Keratinocyte (primary cell): ENCODE measurements around the gene DPYSL4. TPM values are rescaled to one million over a fixed set of nuclear protein-coding genes. Genes with fewer than 3 reads are reported as not detected.

Experiments used
- DNase-seq: peaks from one replicate; pipeline ENCODE4 v3.0.0-alpha.2; 2011; ENCODE audit warnings: low read depth, missing footprints, low spot score
- FAIRE-seq: peaks from 2 replicates; lab custom pipeline; 2011; peaks lifted over from hg19 to GRCh38; lab: Jason Lieb, UNC
- H2AFZ ChIP-seq: 2 replicates; pipeline ENCODE4 v1.6.0; 2012; ENCODE audit warnings: low read length, control low read depth, inconsistent platforms; ENCODE audit not compliant: control insufficient read depth
- H3K27ac ChIP-seq: 2 replicates; pipeline ENCODE4 v1.5.1; 2011; ENCODE audit warnings: low read length; ENCODE audit not compliant: control insufficient read depth, insufficient read depth
- H3K27me3 ChIP-seq: 3 replicates; pipeline ENCODE4 v1.6.0; 2011; ENCODE audit warnings: low read length; ENCODE audit not compliant: control insufficient read depth, insufficient read depth; ENCODE audit errors: extremely low read depth
- H3K36me3 ChIP-seq, 2 experiments: 2 replicates in 1 of 2; 3 replicates in 1 of 2; pipeline ENCODE4 v1.5.1; 2011; ENCODE audit warnings: low read length in 2 of 2, mild to moderate bottlenecking in 1 of 2; ENCODE audit not compliant: control insufficient read depth in 2 of 2, insufficient read depth in 2 of 2; ENCODE audit errors: extremely low read depth in 1 of 2
- H3K4me1 ChIP-seq: 3 replicates; pipeline ENCODE4 v1.5.1; 2011; ENCODE audit warnings: low read length; ENCODE audit not compliant: control insufficient read depth, insufficient read depth; ENCODE audit errors: extremely low read depth
- H3K4me2 ChIP-seq: 3 replicates; pipeline ENCODE4 v1.6.0; 2011; ENCODE audit warnings: low read depth, low read length; ENCODE audit not compliant: control insufficient read depth, insufficient read depth; ENCODE audit errors: extremely low read depth
- H3K4me3 ChIP-seq, 3 experiments: fragments of 200-600 bp in 1 of 3; sonication (generic) in 1 of 3; 2 replicates in 2 of 3; 3 replicates in 1 of 3; pipeline ENCODE4 v1.5.1; 2011 to 2016; ENCODE audit warnings: low read length in 3 of 3, mild to moderate bottlenecking in 3 of 3, control low read depth in 2 of 3, inconsistent platforms in 1 of 3, low read depth in 1 of 3, mixed read lengths in 1 of 3, mixed run types in 1 of 3, moderate library complexity in 1 of 3; ENCODE audit not compliant: control insufficient read depth in 2 of 3, insufficient read depth in 2 of 3; ENCODE audit errors: extremely low read depth in 1 of 3
- H3K79me2 ChIP-seq: 2 replicates; pipeline ENCODE4 v1.6.0; 2012; ENCODE audit warnings: low read length; ENCODE audit not compliant: control insufficient read depth, insufficient read depth
- H3K9ac ChIP-seq: 3 replicates; pipeline ENCODE4 v1.6.0; 2011; ENCODE audit warnings: low read length; ENCODE audit not compliant: control insufficient read depth, insufficient read depth; ENCODE audit errors: extremely low read depth
- H3K9me1 ChIP-seq: 3 replicates; pipeline ENCODE4 v1.6.0; 2011; ENCODE audit warnings: low read length; ENCODE audit not compliant: control insufficient read depth, insufficient read depth; ENCODE audit errors: extremely low read depth
- H3K9me3 ChIP-seq: 2 replicates; pipeline ENCODE4 v1.5.1; 2012; ENCODE audit warnings: low read depth, low read length; ENCODE audit not compliant: control insufficient read depth
- H4K20me1 ChIP-seq: 3 replicates; pipeline ENCODE4 v1.6.0; 2011; ENCODE audit warnings: low read length; ENCODE audit not compliant: control insufficient read depth, insufficient read depth; ENCODE audit errors: extremely low read depth
- EZH2 ChIP-seq: IDR thresholded peaks from one replicate; pipeline ENCODE4 v1.6.1; 2012; ENCODE audit warnings: inconsistent platforms, mild to moderate bottlenecking, low read length, moderate library complexity
- dilution Hi-C: fragments of 300-500 bp; cut with MboI; formaldehyde crosslinking; loops from one replicate; pipeline ENCODE4 v1.7.0; 2020; ENCODE audit warnings: low sequenced_read_pairs; ENCODE audit not compliant: extremely low pct_ligation_motif_present
- polyA plus RNA-seq, 5 experiments: library from polyadenylated mRNA; depleted of rRNA in 3 of 5; stranded (reverse) in 3 of 5; stranded (forward) in 1 of 5; unstranded in 1 of 5; fragments of >200 nt; gene quantifications; 1 replicate in 1 of 5; 2 replicates in 3 of 5; 3 replicates in 1 of 5; pipeline versions ENCODE4 v1.2.1 to v1.2.3, GENCODE V29; 2011 to 2012; ENCODE audit warnings: missing spikeins in 2 of 5, low read depth in 1 of 5, low replicate concordance in 1 of 5
- TF ChIP-seq, protein P1 (sequence below), 3 experiments: IDR thresholded peaks in 1 of 3; conservative IDR thresholded peaks in 1 of 3; optimal IDR thresholded peaks in 1 of 3; 2 replicates in 2 of 3; 3 replicates in 1 of 3; pipeline versions ENCODE3 to v1.5.1; 2011; ENCODE audit warnings: low read length in 3 of 3, mild to moderate bottlenecking in 3 of 3, moderate library complexity in 2 of 3, control low read depth in 1 of 3, inconsistent platforms in 1 of 3; ENCODE audit not compliant: insufficient read depth in 2 of 3; ENCODE audit errors: extremely low read depth in 1 of 3

The DPYSL4 gene
- polyA plus RNA-seq, 1 donor (not counting 4 experiments of a cell fraction or from before 2014, with no cell fraction given) = 7.4 TPM

DNA sequence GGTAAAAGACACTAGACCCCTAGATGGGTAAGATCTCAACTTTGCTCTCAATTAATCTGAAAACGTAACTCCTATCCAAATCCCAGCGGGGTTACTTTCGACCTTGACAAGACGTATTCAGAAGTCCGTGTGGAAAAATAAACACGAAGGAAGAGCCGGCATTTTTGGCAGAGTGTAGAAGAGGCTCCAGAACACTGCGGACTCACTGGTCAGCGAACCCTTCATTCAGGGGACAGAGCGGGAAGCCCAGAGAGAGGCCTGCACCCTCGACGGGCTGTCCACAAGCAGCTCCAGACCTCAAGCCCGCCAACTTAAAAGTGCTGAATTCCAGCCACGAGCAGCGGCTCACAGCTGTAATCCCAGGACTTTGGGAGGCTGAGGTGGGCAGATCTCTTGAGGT lies 54.7 kb downstream of the DPYSL4 start:
- no peaks in the 10 kb centered on the region for H4K20me1 ChIP-seq
- DNase-seq (no peak), FAIRE-seq (no peak)
- H3K36me3 ChIP-seq = no peaks in the 10 kb centered on the region
- no peaks in the 10 kb centered on the region for H3K9me1 ChIP-seq
- dilution Hi-C loops = no loop called here
- no peak overlapping the region for H3K4me3 ChIP-seq
- no peaks in the 10 kb centered on the region for H3K9me3 ChIP-seq
- H3K9ac ChIP-seq = no peak overlapping the region
- H3K27me3 ChIP-seq = no peaks in the 10 kb centered on the region
- H3K4me2 ChIP-seq = no peak overlapping the region
- no peak overlapping the region for H3K27ac ChIP-seq
- H2AFZ ChIP-seq = no peak overlapping the region
- H3K79me2 ChIP-seq = no peaks in the 10 kb centered on the region
- H3K4me1 ChIP-seq = no peaks in the 10 kb centered on the region
- TF ChIP-seq EZH2 = no peak
- TF ChIP-seq, protein P1, sequence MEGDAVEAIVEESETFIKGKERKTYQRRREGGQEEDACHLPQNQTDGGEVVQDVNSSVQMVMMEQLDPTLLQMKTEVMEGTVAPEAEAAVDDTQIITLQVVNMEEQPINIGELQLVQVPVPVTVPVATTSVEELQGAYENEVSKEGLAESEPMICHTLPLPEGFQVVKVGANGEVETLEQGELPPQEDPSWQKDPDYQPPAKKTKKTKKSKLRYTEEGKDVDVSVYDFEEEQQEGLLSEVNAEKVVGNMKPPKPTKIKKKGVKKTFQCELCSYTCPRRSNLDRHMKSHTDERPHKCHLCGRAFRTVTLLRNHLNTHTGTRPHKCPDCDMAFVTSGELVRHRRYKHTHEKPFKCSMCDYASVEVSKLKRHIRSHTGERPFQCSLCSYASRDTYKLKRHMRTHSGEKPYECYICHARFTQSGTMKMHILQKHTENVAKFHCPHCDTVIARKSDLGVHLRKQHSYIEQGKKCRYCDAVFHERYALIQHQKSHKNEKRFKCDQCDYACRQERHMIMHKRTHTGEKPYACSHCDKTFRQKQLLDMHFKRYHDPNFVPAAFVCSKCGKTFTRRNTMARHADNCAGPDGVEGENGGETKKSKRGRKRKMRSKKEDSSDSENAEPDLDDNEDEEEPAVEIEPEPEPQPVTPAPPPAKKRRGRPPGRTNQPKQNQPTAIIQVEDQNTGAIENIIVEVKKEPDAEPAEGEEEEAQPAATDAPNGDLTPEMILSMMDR (optimal IDR thresholded peaks at IDR 0.05 in 1 of 3, IDR thresholded peaks at IDR 0.05 in 1 of 3, conservative IDR thresholded peaks at IDR 0.05 in 1 of 3; ENCODE audit: extremely low read depth in 1 of 3, insufficient read depth in 2 of 3, low read length in 3 of 3) = no peak

DNA sequence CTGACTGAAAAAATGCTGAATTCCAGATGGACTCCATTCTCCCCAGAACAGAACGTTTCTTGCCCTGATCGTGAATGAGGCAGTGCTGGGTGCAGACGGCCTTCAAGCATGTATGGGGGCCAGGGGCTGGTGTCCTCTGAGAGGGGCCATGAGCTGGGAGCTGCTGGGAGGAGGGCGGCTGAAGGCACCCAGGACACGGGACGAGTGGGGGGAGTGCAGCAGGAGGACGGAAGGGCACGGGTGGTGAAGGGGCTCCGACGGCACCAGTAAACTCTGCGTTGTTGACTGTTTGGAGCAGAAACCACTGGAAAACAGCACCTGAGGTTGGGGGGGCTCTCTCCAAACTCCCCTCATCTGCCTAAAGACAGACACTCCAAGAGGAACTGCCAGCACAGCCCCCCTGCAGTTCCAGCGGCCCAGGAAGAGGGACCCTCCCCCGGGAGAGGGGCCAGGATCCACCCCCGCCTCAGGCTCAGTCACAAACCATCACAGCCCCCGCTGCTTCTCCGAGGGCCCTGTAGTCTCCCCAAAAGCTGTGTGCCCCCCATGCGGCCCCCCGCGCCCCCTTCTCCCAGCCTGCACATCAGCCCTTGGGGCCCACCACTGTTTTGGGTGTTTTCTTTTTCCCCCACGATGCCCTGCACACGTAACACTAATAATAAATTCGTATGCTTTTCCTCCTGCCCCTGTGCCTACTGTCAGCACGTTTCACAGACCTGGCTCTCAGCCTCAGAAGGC lies 55.5 kb downstream of the DPYSL4 start:
- DNase-seq = no peak
- no peaks in the 10 kb centered on the region for H3K79me2 ChIP-seq
- no peaks in the 10 kb centered on the region for H3K27me3 ChIP-seq
- no peak for FAIRE-seq
- TF ChIP-seq EZH2 = no peak
- TF ChIP-seq, protein P1 (optimal IDR thresholded peaks at IDR 0.05 in 1 of 3, IDR thresholded peaks at IDR 0.05 in 1 of 3, conservative IDR thresholded peaks at IDR 0.05 in 1 of 3; ENCODE audit: extremely low read depth in 1 of 3, insufficient read depth in 2 of 3, low read length in 3 of 3) = no peak
- H3K4me2 ChIP-seq = no peak overlapping the region
- no peaks in the 10 kb centered on the region for H3K9me1 ChIP-seq
- H3K36me3 ChIP-seq = no peaks in the 10 kb centered on the region
- no peaks in the 10 kb centered on the region for H3K4me1 ChIP-seq
- H3K4me3 ChIP-seq = no peak overlapping the region
- no peak overlapping the region for H3K27ac ChIP-seq
- H3K9me3 ChIP-seq = no peaks in the 10 kb centered on the region
- H2AFZ ChIP-seq = no peak overlapping the region
- no peaks in the 10 kb centered on the region for H4K20me1 ChIP-seq
- H3K9ac ChIP-seq = no peak overlapping the region
- dilution Hi-C loops = no loop called here
